ENCODE measurements around the gene PHPT1.
"Not testable (repeated sequence)": the region's sequence is repeated elsewhere in the genome, so short reads cannot be mapped to it uniquely, and the experiment has no call there.

The PHPT1 gene

DNA sequence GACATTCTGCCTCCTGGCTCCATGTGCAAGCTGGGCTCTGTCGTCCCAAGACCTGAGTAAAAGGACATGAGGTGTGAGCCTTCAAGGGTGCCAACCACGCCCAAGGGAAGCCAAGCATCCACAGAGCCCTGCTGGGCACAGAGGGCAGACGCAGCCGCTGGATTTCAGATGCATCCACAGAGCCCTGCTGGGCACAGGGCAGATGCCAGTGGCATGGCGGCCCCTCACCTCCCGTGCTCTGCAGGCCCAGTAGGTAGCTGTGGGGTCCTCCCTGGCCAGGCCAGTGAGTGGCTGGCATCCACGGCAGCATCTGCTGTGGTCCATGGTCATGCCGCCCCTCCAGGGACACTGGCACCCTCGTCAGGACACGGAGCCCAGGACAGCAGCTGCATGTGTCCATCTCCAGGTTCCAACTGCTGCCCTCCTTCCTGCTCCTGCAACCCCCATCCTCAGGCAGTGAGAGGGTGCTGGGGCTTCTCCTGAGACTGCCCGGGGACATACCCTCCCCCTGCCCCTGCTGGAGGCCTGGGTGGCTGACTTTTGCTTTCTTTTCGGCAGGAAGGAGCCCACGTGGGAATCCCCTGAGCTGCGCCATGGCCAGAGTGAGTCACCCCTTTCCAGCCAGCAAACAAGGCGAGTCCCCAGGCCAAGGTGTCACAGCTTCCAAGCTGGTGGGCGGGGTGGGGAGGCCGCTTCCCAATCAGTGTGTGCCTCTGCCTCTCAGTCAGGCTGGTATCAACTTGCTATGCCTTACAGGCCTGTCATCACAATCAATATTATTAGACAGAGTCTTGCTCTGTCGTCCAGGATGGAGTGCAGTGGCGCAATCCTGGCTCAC is 33.1 kb downstream of the PHPT1 start:
- no peak overlapping the region for H3K27ac ChIP-seq
- TF ChIP-seq, protein P1, sequence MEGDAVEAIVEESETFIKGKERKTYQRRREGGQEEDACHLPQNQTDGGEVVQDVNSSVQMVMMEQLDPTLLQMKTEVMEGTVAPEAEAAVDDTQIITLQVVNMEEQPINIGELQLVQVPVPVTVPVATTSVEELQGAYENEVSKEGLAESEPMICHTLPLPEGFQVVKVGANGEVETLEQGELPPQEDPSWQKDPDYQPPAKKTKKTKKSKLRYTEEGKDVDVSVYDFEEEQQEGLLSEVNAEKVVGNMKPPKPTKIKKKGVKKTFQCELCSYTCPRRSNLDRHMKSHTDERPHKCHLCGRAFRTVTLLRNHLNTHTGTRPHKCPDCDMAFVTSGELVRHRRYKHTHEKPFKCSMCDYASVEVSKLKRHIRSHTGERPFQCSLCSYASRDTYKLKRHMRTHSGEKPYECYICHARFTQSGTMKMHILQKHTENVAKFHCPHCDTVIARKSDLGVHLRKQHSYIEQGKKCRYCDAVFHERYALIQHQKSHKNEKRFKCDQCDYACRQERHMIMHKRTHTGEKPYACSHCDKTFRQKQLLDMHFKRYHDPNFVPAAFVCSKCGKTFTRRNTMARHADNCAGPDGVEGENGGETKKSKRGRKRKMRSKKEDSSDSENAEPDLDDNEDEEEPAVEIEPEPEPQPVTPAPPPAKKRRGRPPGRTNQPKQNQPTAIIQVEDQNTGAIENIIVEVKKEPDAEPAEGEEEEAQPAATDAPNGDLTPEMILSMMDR (conservative IDR thresholded peaks at IDR 0.05), result no peak

DNA sequence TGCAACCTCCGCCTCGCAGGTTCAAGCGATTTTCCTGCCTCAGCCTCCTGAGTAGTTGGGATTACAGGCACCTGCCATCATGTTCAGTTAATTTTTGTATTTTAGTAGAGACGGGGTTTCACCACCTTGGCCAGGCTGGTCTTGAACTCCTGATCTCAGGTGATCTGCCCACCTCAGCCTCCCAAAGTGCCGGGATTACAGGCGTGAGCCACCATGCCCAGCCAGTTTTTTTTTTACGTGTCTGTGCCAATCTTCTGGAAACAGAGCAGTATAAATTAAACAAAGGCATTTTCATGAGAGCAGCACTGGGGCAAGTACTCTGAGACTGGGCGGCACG is 33.7 kb downstream of the PHPT1 start:
- H3K27ac ChIP-seq, result not testable (repeated sequence)

DNA sequence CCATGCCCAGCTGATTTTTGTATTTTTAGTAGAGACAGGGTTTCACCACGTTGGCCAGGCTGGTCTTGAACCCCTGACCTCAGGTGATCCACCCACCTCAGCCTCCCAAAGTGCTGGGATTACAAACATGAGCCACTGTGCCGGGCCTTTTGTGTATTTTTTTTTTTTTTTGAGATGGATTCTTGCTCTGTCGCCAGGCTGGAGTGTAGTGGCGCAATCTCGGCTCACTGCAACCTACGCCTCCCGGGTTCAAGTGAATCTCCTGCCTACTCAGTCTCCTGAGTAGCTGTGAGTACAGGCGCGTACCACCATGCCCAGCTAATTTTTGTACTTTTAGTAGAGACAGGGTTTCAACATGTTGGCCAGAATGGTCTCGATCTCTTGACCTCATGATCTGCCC is 34.5 kb downstream of the PHPT1 start:
- not testable (repeated sequence) for H3K27ac ChIP-seq

DNA sequence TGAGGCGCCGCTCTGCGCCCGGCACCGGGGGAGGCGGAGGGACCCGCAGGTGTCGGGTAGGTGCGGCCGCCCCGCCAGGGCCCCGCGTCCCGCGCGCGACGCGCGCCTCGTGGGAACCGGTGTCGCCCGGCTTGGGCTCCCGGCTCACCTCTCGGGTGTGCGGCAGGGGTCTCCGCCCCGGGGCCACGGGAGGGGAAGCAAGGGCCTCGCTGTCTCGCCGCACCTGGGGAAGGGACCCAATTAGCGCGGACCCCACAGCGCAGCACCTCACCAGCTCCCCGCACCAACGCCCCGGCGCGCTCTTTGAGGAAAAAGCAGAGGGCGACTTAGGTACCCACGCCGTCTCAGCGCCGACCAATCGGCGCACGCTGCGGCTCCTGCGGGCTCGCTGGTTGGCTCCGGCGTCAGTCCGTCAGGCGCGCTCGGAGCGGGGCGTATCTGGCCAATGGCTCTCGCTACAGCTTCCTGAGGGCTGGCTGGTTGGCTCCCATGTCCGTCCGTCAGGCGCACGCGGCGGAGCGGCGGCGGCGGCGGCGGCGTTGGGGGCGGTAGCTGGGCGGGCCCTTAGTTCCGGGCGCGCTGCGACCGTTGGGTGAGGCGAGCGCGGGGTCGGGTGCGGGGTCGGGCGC is 36.9 kb downstream of the PHPT1 start, which contains the start of gene TRAF2:
TRAF2 (plus strand) TSS at position 567 of the 629 bp plus-strand sequence. CDS start 12,225 bp downstream, outside the sequence.
- TF ChIP-seq, protein P1 (conservative IDR thresholded peaks at IDR 0.05), result no peak
- H3K27ac ChIP-seq, result peak within 1 kb of the TSS; percentile 95

DNA sequence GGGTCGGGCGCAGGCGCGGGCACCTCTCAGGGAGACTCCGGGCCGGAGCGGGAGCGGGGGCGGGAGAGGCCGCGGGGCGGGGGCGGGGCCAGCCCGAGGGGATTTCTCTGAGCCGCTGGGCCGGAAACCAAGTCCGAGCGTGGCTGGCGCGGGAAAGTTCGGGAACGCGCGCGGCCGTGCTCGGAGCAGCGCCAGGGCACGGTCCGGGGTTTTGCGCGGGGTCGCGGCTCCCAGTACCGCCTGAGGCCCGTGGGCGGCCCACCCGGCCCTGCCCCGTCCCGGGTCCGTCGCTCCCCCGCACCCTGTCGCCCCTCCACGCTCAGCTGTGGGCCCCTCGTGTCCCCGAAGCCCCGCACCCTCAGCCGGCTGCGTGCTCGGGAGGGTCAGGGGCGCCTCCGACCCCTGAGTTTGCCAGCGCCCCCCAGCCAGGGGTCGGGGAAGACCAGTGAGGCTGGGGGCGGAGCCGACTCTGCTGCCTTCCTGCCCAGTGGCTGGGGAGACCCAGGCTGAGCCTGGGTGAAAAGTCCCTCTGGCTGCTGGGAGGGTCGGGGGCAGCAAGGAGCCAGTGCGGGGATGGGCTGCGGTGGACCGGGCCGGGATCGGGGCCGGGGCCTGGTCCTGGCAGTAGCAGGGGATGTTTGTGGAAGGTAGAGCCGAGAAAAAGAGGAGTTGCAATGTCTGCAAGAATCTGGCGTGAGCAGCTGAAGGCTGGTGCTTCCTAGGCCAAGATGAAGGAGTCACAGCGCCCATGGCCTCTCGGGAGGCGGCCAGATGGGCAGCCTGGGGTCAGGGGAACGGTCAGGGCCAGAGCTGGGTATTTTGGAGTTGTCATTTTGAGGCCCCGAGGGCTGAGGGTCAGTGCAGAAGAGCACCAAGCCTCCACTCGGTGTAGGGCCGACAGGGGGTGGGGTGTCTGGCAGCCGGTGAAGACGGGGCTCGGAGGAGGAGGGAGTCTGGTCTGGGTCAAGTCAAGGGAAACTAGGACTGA is 37.7 kb downstream of the PHPT1 start:
- TF ChIP-seq, protein P1 (conservative IDR thresholded peaks at IDR 0.05), result no peak
- peak overlapping the region; percentile 95 for H3K27ac ChIP-seq

DNA sequence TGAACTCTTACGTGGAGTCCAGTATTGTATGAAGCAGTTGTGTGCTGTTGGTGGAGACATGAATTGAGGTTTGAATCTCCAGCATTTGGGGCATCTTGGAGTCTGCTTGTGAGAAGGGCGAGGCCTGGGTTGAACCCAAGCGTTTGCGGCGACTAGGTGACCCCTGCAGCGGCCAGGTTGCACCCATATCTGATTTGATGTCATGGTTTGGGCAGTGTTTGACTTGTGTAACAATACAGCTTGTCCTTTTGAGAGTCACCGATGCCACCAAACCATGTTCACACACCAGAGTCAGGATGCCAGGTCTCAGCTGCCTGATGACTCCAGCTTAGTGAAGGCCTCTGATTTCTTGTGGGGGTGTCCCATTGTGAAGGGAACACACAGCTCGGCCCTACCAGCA is 39.2 kb downstream of the PHPT1 start:
- H3K27ac ChIP-seq, result peak overlapping the region; percentile 95; the same call in 1 of the 2 replicates
- TF ChIP-seq, protein P1 (conservative IDR thresholded peaks at IDR 0.05), result no peak

DNA sequence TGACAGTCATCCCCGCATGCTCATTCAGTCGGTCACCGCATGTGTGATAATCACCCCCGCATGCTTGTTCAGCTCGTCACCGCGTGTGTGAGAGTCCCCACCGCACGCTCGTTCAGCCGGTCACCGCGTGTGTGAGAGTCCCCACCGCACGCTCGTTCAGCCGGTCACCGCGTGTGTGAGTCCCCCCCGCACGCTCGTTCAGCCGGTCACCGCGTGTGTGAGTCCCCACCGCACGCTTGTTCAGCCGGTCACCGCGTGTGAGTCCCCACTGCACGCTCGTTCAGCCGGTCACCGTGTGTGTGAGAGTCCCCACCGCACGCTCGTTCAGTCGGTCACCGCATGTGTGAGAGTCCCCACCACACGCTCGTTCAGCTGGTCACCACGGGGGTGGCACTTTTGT is 40.6 kb downstream of the PHPT1 start:
- TF ChIP-seq, protein P1 (conservative IDR thresholded peaks at IDR 0.05), result no peak
- H3K27ac ChIP-seq, result no peak overlapping the region

DNA sequence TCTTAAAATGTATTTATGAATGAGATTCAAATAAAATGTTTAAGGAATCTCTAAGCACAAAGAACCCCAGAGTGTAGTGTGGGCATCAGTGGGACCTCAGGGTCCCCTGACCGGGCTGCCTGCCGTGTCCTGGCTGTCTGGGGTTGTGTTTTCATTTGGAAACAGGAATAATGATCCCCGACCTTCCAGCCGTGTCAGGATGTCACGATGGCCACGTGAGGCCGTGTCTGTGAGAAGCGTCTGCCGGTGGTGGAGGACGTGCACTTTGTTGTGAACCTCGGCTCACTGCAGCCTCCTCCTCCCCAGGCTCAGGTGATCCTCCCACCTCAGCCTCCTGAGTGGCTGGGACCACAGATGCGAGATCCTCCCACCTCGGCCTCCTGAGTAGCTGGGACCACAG is 41.5 kb downstream of the PHPT1 start:
- TF ChIP-seq, protein P1 (conservative IDR thresholded peaks at IDR 0.05), result no peak
- H3K27ac ChIP-seq, result no peak overlapping the region

All from VCaP (cell line).